WERI-Rb-1 (cell line): ENCODE results near the gene PRSS8.

Experiments used
- DNase-seq: peaks from one replicate; pipeline ENCODE4 v3.0.0-alpha.2; 2020
- H3K27ac ChIP-seq: fragments of 250-450 bp; sonication (Bioruptor Pico); 2 replicates; pipeline ENCODE4 v1.5.1; 2020; ENCODE audit warnings: mild to moderate bottlenecking, moderate library complexity
- H3K27me3 ChIP-seq: fragments of 250-450 bp; sonication (Bioruptor Pico); 2 replicates; pipeline ENCODE4 v1.5.1; 2021; ENCODE audit warnings: mild to moderate bottlenecking, low read depth, moderate library complexity; ENCODE audit not compliant: insufficient read depth, severe bottlenecking
- H3K36me3 ChIP-seq: fragments of 250-450 bp; sonication (Bioruptor Pico); 2 replicates; pipeline ENCODE4 v1.5.1; 2020; ENCODE audit warnings: mild to moderate bottlenecking, moderate library complexity
- H3K4me3 ChIP-seq: 2 replicates; pipeline ENCODE4 v1.5.1; 2011; ENCODE audit warnings: low read depth, mild to moderate bottlenecking, control low read depth, low read length
- H3K9me3 ChIP-seq: fragments of 250-450 bp; sonication (Bioruptor Pico); 2 replicates; pipeline ENCODE4 v1.5.1; 2021; ENCODE audit warnings: mild to moderate bottlenecking, moderate library complexity; ENCODE audit not compliant: severe bottlenecking
- TF ChIP-seq, protein P1 (sequence below): IDR thresholded peaks from 2 replicates; pipeline ENCODE4 v1.5.1; 2011; ENCODE audit warnings: low read depth, mild to moderate bottlenecking, control low read depth, inconsistent platforms, low read length

PRSS8 gene

DNA sequence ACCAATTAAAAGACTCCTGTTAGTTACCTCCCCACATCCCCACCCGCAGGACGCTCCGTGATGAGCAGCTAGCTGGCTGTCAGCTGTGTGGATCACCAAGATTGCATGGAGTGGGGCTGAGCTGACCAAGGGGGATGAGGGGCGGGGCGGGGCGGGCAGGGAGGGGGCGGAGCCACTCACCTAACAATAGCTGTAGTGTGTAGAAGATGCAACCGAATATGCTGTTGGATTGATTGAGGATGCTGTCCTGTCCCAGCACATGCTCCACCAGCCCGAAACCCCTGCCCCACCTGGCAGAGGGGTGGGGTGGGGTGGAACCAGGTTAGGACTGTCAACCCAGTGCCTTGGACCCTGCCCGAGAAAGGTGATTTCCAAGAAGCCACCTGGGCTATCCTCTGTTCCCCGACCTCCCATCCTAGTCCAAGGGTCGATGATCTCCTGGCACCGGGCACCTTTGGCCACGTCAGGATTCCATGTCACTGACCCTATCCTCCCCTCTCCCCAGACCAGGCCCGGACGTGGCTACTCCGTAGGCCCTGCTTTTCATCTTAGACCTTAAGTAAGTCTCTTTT is 42.3 kb downstream of the PRSS8 start:
- DNase-seq = peak; percentile 76

DNA sequence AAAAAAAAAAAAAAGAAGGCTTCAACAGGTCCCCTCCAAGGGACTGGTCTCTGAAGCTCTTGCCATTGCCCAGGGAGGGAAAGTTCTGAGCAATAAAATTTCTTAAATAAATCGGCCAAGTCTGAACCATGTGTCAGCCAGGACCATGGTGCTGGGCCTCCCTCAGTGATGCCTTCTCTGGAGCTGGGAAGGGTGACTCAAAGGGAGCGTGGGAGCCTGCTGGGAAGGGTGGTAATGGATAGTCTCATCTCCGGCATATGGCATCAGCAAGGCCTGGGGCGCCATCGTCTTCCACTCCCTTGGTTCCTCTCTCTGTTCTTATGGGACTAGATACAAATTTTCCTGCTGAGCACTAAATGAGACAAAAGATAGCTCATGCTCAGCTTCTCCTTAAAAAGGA is 43.2 kb downstream of the PRSS8 start:
- Histone ChIP-seq H3K9me3 (no peaks in the 10 kb centered on the region), H3K27ac (no peak overlapping the region), H3K36me3 (peaks cover 38% of the 10 kb centered on the region), H3K27me3 (no peaks in the 10 kb centered on the region), H3K4me3 (no peak overlapping the region)
- no peak for DNase-seq
- TF ChIP-seq, protein P1, sequence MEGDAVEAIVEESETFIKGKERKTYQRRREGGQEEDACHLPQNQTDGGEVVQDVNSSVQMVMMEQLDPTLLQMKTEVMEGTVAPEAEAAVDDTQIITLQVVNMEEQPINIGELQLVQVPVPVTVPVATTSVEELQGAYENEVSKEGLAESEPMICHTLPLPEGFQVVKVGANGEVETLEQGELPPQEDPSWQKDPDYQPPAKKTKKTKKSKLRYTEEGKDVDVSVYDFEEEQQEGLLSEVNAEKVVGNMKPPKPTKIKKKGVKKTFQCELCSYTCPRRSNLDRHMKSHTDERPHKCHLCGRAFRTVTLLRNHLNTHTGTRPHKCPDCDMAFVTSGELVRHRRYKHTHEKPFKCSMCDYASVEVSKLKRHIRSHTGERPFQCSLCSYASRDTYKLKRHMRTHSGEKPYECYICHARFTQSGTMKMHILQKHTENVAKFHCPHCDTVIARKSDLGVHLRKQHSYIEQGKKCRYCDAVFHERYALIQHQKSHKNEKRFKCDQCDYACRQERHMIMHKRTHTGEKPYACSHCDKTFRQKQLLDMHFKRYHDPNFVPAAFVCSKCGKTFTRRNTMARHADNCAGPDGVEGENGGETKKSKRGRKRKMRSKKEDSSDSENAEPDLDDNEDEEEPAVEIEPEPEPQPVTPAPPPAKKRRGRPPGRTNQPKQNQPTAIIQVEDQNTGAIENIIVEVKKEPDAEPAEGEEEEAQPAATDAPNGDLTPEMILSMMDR = no peak

More for the DNA sequence above, 42.3 kb downstream of the PRSS8 start:
- Histone ChIP-seq H3K9me3 (no peaks in the 10 kb centered on the region), H3K27ac (peak overlapping the region; percentile 80), H3K27me3 (no peaks in the 10 kb centered on the region), H3K36me3 (peaks cover 36% of the 10 kb centered on the region), H3K4me3 (peak overlapping the region; percentile 96)
- TF ChIP-seq, protein P1 = no peak

DNA sequence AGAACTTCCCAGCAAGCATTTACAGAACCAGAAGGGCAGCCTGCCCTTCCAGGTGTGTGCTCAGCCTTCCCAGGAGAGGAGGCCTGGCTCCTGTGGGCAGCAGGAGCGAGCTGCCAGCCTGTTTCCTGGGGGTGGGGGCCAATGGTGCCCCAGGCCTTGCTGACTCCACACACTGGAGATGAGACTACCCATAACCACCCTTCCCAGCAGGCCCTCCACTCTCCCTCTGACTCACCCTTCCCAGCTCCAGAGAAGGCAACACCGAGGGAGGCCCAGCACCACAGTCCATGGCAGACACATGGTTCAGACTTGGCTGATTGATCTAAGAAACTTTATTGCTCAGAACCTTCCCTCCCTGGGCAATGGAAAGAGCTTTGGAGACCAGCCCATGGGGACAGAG is 45.0 kb downstream of the PRSS8 start:
- Histone ChIP-seq H3K27ac (no peak overlapping the region), H3K9me3 (no peaks in the 10 kb centered on the region), H3K36me3 (peaks cover 42% of the 10 kb centered on the region), H3K27me3 (no peaks in the 10 kb centered on the region), H3K4me3 (no peak overlapping the region)
- TF ChIP-seq, protein P1 = no peak
- no peak for DNase-seq

DNA sequence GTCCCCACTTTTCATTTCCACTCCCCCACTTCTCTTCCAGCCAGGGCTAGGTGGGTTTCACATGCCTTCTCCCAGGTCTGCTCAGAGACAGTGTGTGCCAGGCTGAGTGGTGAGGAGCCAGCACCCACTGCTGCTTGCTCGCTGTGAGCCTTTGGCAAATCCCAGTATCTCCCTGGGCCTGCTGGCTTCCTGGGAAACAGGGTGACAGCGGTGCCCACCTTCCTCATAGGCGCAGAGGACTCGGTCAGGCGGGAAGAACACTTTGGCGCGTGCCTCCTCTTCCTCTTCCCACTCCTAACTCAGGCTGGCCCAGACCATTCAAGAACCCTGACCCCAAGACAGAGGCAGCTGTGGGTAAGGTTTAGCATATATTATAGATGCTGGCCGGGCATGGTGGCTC is 46.3 kb downstream of the PRSS8 start:
- H3K27ac ChIP-seq = peak overlapping the region; percentile 77
- no peaks in the 10 kb centered on the region for H3K27me3 ChIP-seq
- TF ChIP-seq, protein P1 = no peak
- H3K9me3 ChIP-seq = no peaks in the 10 kb centered on the region
- H3K36me3 ChIP-seq = peaks cover 48% of the 10 kb centered on the region
- DNase-seq = no peak
- H3K4me3 ChIP-seq = no peak overlapping the region

DNA sequence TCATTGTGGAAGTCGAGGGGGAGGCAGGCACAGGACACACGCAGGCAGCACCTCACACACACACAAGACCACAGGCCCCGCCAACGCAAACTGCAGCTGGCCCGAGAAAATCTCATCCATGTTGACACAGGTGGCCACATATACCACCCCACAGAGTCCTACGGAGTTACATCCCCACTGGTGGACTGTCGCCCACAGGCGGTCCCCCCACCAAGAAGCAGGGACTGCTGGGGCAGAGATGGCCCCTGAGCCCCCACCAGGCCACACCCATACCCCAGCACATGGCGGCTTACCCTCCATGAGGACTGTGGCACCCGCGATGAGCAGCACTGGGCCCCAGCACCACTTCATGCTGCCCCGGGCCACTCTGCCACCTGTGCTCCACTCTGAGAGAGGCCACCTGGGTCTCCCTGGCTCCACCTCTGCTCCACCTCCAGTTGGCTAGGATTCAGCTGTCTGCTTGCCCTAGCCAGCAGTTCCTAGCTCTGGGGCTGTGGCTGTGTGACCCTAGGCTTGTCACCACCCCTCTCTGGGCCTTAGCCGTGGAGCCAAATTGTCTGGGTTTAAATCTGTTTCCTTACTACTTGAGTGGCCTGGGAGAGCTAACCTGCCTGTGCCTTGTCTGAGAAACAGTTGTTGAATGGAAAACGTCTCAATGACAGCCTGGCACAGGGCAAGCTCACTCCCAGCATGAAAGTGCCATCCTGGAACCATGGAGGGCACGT is 46.9 kb downstream of the PRSS8 start, which contains the start of gene PRSS53:
Gene PRSS53 (minus strand): TSS at position 485 of the 725 bp plus-strand sequence. CDS start 134 bp downstream, at position 351.
- TF ChIP-seq, protein P1 = no peak
- Histone ChIP-seq H3K27me3 (no peaks in the 10 kb centered on the region), H3K4me3 (no peak within 1 kb of the TSS), H3K9me3 (no peaks in the 10 kb centered on the region), H3K27ac (peak within 1 kb of the TSS; percentile 77), H3K36me3 (peaks cover 53% of the 10 kb centered on the region)
- no peak for DNase-seq
